NCI-H82 treated with DMSO at 0.1 percent for 48 hours (cell line): ENCODE data around the gene DTNBP1.

Experiments used
- DNase-seq: peaks from one replicate; lab custom pipeline; 2025; ENCODE audit not compliant: unreplicated experiment; lab: John Stamatoyannopoulos, UW

Gene DTNBP1

GRCh38 chr6:15594512-15595259 lies 68.1 kb downstream of the DTNBP1 start:
- DNase-seq = no peak

- no peak for DNase-seq
These were observed 69.0 kb downstream of the DTNBP1 start for GRCh38 chr6:15593798-15594197.

- DNase-seq = no peak
These were observed 70.2 kb downstream of the DTNBP1 start for GRCh38 chr6:15592610-15593009.

GRCh38 chr6:15588971-15589634 lies 73.7 kb downstream of the DTNBP1 start:
- DNase-seq = no peak

- DNase-seq = no peak
These were observed 76.3 kb downstream of the DTNBP1 start for GRCh38 chr6:15586503-15586902.

GRCh38 chr6:15585760-15586214 lies 77.0 kb downstream of the DTNBP1 start:
- no peak for DNase-seq

GRCh38 chr6:15582499-15582898 lies 80.3 kb downstream of the DTNBP1 start:
- DNase-seq = no peak

GRCh38 chr6:15581751-15582150 lies 81.1 kb downstream of the DTNBP1 start:
- no peak for DNase-seq

- DNase-seq = no peak
These were observed 82.5 kb downstream of the DTNBP1 start for GRCh38 chr6:15580326-15580725.

GRCh38 chr6:15578716-15579391 lies 84.0 kb downstream of the DTNBP1 start:
- DNase-seq = no peak

- DNase-seq = no peak
These were observed 85.2 kb downstream of the DTNBP1 start for GRCh38 chr6:15577550-15578171.

- DNase-seq = no peak
These were observed 85.7 kb downstream of the DTNBP1 start for GRCh38 chr6:15577106-15577505.

GRCh38 chr6:15575357-15576033 lies 87.3 kb downstream of the DTNBP1 start:
- DNase-seq = no peak

- no peak for DNase-seq
These were observed 88.3 kb downstream of the DTNBP1 start for GRCh38 chr6:15574486-15574885.

GRCh38 chr6:15574023-15574422 lies 88.8 kb downstream of the DTNBP1 start:
- DNase-seq = no peak

GRCh38 chr6:15573384-15573783 lies 89.4 kb downstream of the DTNBP1 start:
- no peak for DNase-seq

- no peak for DNase-seq
These were observed 90.4 kb downstream of the DTNBP1 start for GRCh38 chr6:15572296-15573016.

GRCh38 chr6:15570171-15570570 lies 92.7 kb downstream of the DTNBP1 start:
- no peak for DNase-seq

GRCh38 chr6:15569035-15569995 lies 93.5 kb downstream of the DTNBP1 start:
- no peak for DNase-seq
